Kidney glomerular epithelial cell (primary cell): ENCODE results near the gene TNFRSF1A.
A peak's percentile ranks its signal among the peaks of the same experiment; 100 is the strongest.

ENCODE experiments used
- DNase-seq: peaks from one replicate; lab custom pipeline; 2025; lab: John Stamatoyannopoulos, UW

The TNFRSF1A gene

GRCh38 chr12:6336889-6337853 lies 4.7 kb downstream of the TNFRSF1A start:
- DNase-seq = no peak

- peak; percentile 95 for DNase-seq
Measured at GRCh38 chr12:6336079-6336888, 5.6 kb downstream of the TNFRSF1A start.

- DNase-seq = peak; percentile 75
Measured at GRCh38 chr12:6335451-6336078, 6.3 kb downstream of the TNFRSF1A start.

- DNase-seq = no peak
Measured at GRCh38 chr12:6334940-6335450, 6.9 kb downstream of the TNFRSF1A start.

- no peak for DNase-seq
Measured at GRCh38 chr12:6334359-6334758, 7.5 kb downstream of the TNFRSF1A start.

- no peak for DNase-seq
Measured at GRCh38 chr12:6333566-6333965, 8.3 kb downstream of the TNFRSF1A start.

GRCh38 chr12:6333029-6333428 lies 8.8 kb downstream of the TNFRSF1A start:
- DNase-seq = no peak

GRCh38 chr12:6332459-6332858 lies 9.4 kb downstream of the TNFRSF1A start:
- no peak for DNase-seq

GRCh38 chr12:6330999-6331714 lies 10.7 kb downstream of the TNFRSF1A start:
- no peak for DNase-seq

GRCh38 chr12:6330192-6330591 lies 11.7 kb downstream of the TNFRSF1A start:
- no peak for DNase-seq

- no peak for DNase-seq
Measured at GRCh38 chr12:6329703-6330064, 12.2 kb downstream of the TNFRSF1A start.

GRCh38 chr12:6328945-6329702 lies 12.8 kb downstream of the TNFRSF1A start:
- DNase-seq = no peak

GRCh38 chr12:6328045-6328779 lies 13.7 kb downstream of the TNFRSF1A start:
- no peak for DNase-seq

- no peak for DNase-seq
Measured at GRCh38 chr12:6327229-6328041, 14.4 kb downstream of the TNFRSF1A start.

- DNase-seq = peak; percentile 9
Measured at GRCh38 chr12:6326316-6327228, 15.3 kb downstream of the TNFRSF1A start.

GRCh38 chr12:6324936-6325750 lies 16.7 kb downstream of the TNFRSF1A start:
- DNase-seq = no peak

- no peak for DNase-seq
Measured at GRCh38 chr12:6323995-6324711, 17.7 kb downstream of the TNFRSF1A start.
